Activated CD8-positive, alpha-beta T cell treated with anti-CD3 and anti-CD28 coated beads for 36 hours (primary cell): ENCODE data around the gene UGT1A6. TPM values are rescaled to one million over a fixed set of nuclear protein-coding genes. Genes with fewer than 3 reads are reported as not detected.
"Not testable (repeated sequence)": the region's sequence is repeated elsewhere in the genome, so short reads cannot be mapped to it uniquely, and the experiment has no call there.

Experiments used
- ATAC-seq: fragments of 200-7000 bp; cut with Tn5 transposase; one replicate; pipeline ENCODE4 v1.10.0; 2021; ENCODE audit warnings: mild to moderate bottlenecking, moderate library complexity
- CTCF ChIA-PET: fragments of 350-600 bp; sonication (Branson Sonifier 250); formaldehyde crosslinking; loops from one replicate; lab custom pipeline; 2021; ENCODE audit warnings: antibody characterized with exemption; lab: Charles Lee
- POLR2A ChIA-PET: fragments of 350-600 bp; sonication (Branson Sonifier 250); formaldehyde crosslinking; loops from one replicate; lab custom pipeline; 2021; ENCODE audit warnings: antibody characterized with exemption; lab: Charles Lee
- DNase-seq: peaks from one replicate; pipeline ENCODE4 v3.0.0-alpha.2; 2020
- H3K27ac Mint-ChIP-seq: one replicate; pipeline ENCODE4 v1.8.0; 2021; ENCODE audit warnings: mild to moderate bottlenecking, mixed read lengths
- H3K27me3 Mint-ChIP-seq: one replicate; pipeline ENCODE4 v1.8.0; 2021; ENCODE audit warnings: mixed read lengths
- H3K36me3 Mint-ChIP-seq: one replicate; pipeline ENCODE4 v1.8.0; 2021; ENCODE audit warnings: low read depth, mixed read lengths
- H3K4me1 Mint-ChIP-seq: one replicate; pipeline ENCODE4 v1.8.0; 2021; ENCODE audit warnings: low read depth, mixed read lengths
- H3K4me3 Mint-ChIP-seq: one replicate; pipeline ENCODE4 v1.8.0; 2021; ENCODE audit warnings: mild to moderate bottlenecking, moderate library complexity, mixed read lengths
- H3K9me3 Mint-ChIP-seq: one replicate; pipeline ENCODE4 v1.8.0; 2021; ENCODE audit warnings: mixed read lengths
- CTCF ChIP-seq: fragments of 200-600 bp; IDR thresholded peaks from one replicate; pipeline ENCODE4 v1.8.0; 2022; ENCODE audit warnings: antibody characterized with exemption, mild to moderate bottlenecking
- intact Hi-C: fragments of 100-400 bp; cut with micrococcal nuclease; formaldehyde crosslinking; loops from one replicate; pipeline ENCODE4 v1.10.0; 2022
- total RNA-seq, 2 experiments: library from RNA; stranded (reverse); gene quantifications; one replicate each; pipeline ENCODE4 v1.2.3, GENCODE V29; 2021

The UGT1A6 gene
- total RNA-seq, 2 experiments from 2014 or later, result not detected

GRCh38 chr2:233740870-233741269 lies 48.2 kb downstream of the UGT1A6 start:
- POLR2A ChIA-PET, result no interaction called here
- ATAC-seq (no peak), DNase-seq (no peak)
- Mint-ChIP-seq H3K36me3 (no peaks in the 10 kb centered on the region), H3K4me3 (no peak overlapping the region), H3K4me1 (no peaks in the 10 kb centered on the region), H3K9me3 (no peaks in the 10 kb centered on the region), H3K27ac (no peak overlapping the region), H3K27me3 (peaks cover 19% of the 10 kb centered on the region)
- intact Hi-C loops, result no loop called here
- CTCF ChIA-PET, result no interaction called here
- no peak for TF ChIP-seq CTCF

- Mint-ChIP-seq H3K4me1 (no peaks in the 10 kb centered on the region), H3K4me3 (no peak overlapping the region), H3K27ac (no peak overlapping the region), H3K36me3 (no peaks in the 10 kb centered on the region), H3K9me3 (no peaks in the 10 kb centered on the region), H3K27me3 (peaks cover 24% of the 10 kb centered on the region)
- ChIA-PET POLR2A (no interaction called here), CTCF (no interaction called here)
- no peak for TF ChIP-seq CTCF
- DNase-seq, result no peak
- no peak for ATAC-seq
- intact Hi-C loops, result no loop called here
Observed at GRCh38 chr2:233743464-233744259, 51.0 kb downstream of the UGT1A6 start.

- ChIA-PET POLR2A (no interaction called here), CTCF (no interaction called here)
- Mint-ChIP-seq H3K4me1 (no peaks in the 10 kb centered on the region), H3K27me3 (peaks cover 21% of the 10 kb centered on the region), H3K36me3 (no peaks in the 10 kb centered on the region), H3K4me3 (no peak overlapping the region), H3K27ac (no peak overlapping the region), H3K9me3 (peaks cover 4% of the 10 kb centered on the region)
- TF ChIP-seq CTCF, result no peak
- intact Hi-C loops, result no loop called here
- ATAC-seq, result no peak
- no peak for DNase-seq
Observed at GRCh38 chr2:233745073-233745755, 52.5 kb downstream of the UGT1A6 start.

GRCh38 chr2:233745838-233746237 lies 53.1 kb downstream of the UGT1A6 start:
- POLR2A ChIA-PET, H3K9me3 Mint-ChIP-seq, H3K4me3 Mint-ChIP-seq, H3K4me1 Mint-ChIP-seq, intact Hi-C loops, ATAC-seq, CTCF ChIA-PET, H3K36me3 Mint-ChIP-seq, DNase-seq, H3K27ac Mint-ChIP-seq: not testable (repeated sequence)
- H3K27me3 Mint-ChIP-seq, result peaks cover 20% of the 10 kb centered on the region

GRCh38 chr2:233746475-233747282 lies 54.0 kb downstream of the UGT1A6 start:
- ATAC-seq (no peak), DNase-seq (no peak)
- no peak overlapping the region for H3K27ac Mint-ChIP-seq
- CTCF ChIA-PET, result no interaction called here
- TF ChIP-seq CTCF, result no peak
- H3K9me3 Mint-ChIP-seq, result peaks cover 11% of the 10 kb centered on the region
- no peak overlapping the region for H3K4me3 Mint-ChIP-seq
- H3K4me1 Mint-ChIP-seq, result no peaks in the 10 kb centered on the region
- H3K36me3 Mint-ChIP-seq, result no peaks in the 10 kb centered on the region
- POLR2A ChIA-PET, result interaction anchor here (0.6 kb wide), 1 partner anchor 204 kb away, joined by 3 read pairs; no protein-coding TSS in a partner anchor
- intact Hi-C loops, result no loop called here
- peaks cover 16% of the 10 kb centered on the region for H3K27me3 Mint-ChIP-seq
